ENCODE measurements around the gene YIPF1.
A peak's percentile ranks its signal among the peaks of the same experiment; 100 is the strongest.
"Not testable (repeated sequence)": the region's sequence is repeated elsewhere in the genome, so short reads cannot be mapped to it uniquely, and the experiment has no call there.

Gene YIPF1

DNA sequence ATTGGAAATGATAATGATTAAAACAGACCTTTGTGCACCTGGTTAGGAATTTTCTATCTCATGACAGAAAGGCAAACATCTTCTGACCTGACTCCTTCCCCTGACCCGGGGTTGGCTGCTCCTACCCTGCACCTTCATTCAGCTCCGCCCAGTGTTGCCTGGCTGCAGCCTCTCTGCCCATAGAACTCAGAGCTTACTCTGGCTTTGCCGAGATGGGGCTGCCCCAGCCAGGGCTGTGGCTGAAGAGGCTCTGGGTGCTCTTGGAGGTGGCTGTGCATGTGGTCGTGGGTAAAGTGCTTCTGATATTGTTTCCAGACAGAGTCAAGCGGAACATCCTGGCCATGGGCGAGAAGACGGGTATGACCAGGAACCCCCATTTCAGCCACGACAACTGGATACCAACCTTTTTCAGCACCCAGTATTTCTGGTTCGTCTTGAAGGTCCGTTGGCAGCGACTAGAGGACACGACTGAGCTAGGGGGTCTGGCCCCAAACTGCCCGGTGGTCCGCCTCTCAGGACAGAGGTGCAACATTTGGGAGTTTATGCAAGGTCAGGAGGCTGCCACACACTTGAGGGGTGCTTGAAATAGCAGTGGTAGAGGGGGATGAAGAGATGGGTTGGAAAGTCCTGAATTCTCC is 4.5 kb upstream of the YIPF1 start, which contains the start of gene DIO1:
Gene DIO1, plus strand, starts transcription at position 189 of the 638 bp plus-strand sequence. Its CDS starts 24 bp downstream, at position 213.
- no peak within 1 kb of the TSS for H3K27ac ChIP-seq (ENCODE audit: low read depth, low read length)
- no peak within 1 kb of the TSS for H3K9ac ChIP-seq (ENCODE audit: low read depth, low read length)
- H3K9me3 ChIP-seq (ENCODE audit: control insufficient read depth, insufficient read depth, low read length): no peaks in the 10 kb centered on the region
- no peak within 1 kb of the TSS for H3K4me3 ChIP-seq (ENCODE audit: low read depth, low read length)
- no peaks in the 10 kb centered on the region for H3K36me3 ChIP-seq (ENCODE audit: control insufficient read depth, insufficient read depth, low read length)
- peaks cover 6% of the 10 kb centered on the region for H3K4me1 ChIP-seq (ENCODE audit: control insufficient read depth, insufficient read depth, low read length)
- H3K27me3 ChIP-seq (ENCODE audit: control insufficient read depth, insufficient read depth, low read length): no peaks in the 10 kb centered on the region

DNA sequence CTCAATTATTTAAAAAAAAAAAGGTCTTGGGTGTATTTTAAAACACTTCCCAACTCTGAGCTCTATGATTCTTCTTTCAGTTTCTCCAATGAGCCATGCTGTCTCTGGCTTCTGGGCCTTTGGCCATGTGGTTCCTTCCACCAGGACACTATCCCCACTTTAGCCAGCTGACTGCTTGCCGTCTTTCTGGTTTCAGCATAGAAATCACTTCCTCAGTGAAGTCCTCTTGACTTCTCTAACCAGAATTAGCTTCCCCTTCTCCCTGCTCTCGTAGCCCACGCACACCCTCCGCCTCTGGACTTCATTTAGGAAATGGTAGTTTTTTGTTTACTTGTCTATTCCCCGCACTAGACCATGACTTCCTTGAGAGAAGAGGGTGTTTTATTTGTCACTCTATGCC is 3.3 kb upstream of the YIPF1 start:
- no peak overlapping the region for H3K4me3 ChIP-seq (ENCODE audit: low read depth, low read length)
- H3K4me1 ChIP-seq (ENCODE audit: control insufficient read depth, insufficient read depth, low read length): peaks cover 6% of the 10 kb centered on the region
- no peak overlapping the region for H3K9ac ChIP-seq (ENCODE audit: low read depth, low read length)
- no peak overlapping the region for H3K27ac ChIP-seq (ENCODE audit: low read depth, low read length)
- no peaks in the 10 kb centered on the region for H3K27me3 ChIP-seq (ENCODE audit: control insufficient read depth, insufficient read depth, low read length)
- 0 out of 2 replicates have a peak, but pooled peaks cover 2% of the 10 kb centered on the region for H3K36me3 ChIP-seq (ENCODE audit: control insufficient read depth, insufficient read depth, low read length)
- no peaks in the 10 kb centered on the region for H3K9me3 ChIP-seq (ENCODE audit: control insufficient read depth, insufficient read depth, low read length)

GRCh38 chr1:53891678-53892077 is 2.1 kb upstream of the YIPF1 start:
- Histone ChIP-seq H3K9ac (ENCODE audit: low read depth, low read length) (no peak overlapping the region), H3K36me3 (ENCODE audit: control insufficient read depth, insufficient read depth, low read length) (0 out of 2 replicates have a peak, but pooled peaks cover 12% of the 10 kb centered on the region), H3K27me3 (ENCODE audit: control insufficient read depth, insufficient read depth, low read length) (no peaks in the 10 kb centered on the region), H3K9me3 (ENCODE audit: control insufficient read depth, insufficient read depth, low read length) (no peaks in the 10 kb centered on the region), H3K4me3 (ENCODE audit: low read depth, low read length) (no peak overlapping the region), H3K4me1 (ENCODE audit: control insufficient read depth, insufficient read depth, low read length) (peaks cover 6% of the 10 kb centered on the region), H3K27ac (ENCODE audit: low read depth, low read length) (no peak overlapping the region)

DNA sequence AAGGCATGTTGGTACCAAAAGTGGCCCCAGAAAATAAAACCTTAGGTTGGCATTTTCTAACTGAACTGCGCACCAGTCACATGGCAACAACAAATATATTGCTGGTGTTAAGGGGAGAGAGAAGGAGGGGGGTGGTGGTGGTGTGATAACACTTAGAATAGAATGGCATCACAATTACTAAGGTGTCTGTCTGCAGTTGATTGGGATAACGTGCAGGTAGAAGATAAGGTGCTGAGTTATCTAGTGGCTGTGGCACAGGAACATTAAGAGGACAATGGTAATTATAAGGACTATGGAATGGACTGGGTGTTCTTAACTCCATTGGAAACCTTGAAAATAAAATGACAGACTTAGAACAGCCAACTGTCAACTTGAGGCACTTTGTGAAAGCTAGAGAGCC is 1.4 kb upstream of the YIPF1 start:
- no peak overlapping the region for H3K27ac ChIP-seq (ENCODE audit: low read depth, low read length)
- H3K9me3 ChIP-seq (ENCODE audit: control insufficient read depth, insufficient read depth, low read length): no peaks in the 10 kb centered on the region
- H3K27me3 ChIP-seq (ENCODE audit: control insufficient read depth, insufficient read depth, low read length): no peaks in the 10 kb centered on the region
- 0 out of 2 replicates have a peak, but pooled peaks cover 13% of the 10 kb centered on the region for H3K36me3 ChIP-seq (ENCODE audit: control insufficient read depth, insufficient read depth, low read length)
- H3K4me1 ChIP-seq (ENCODE audit: control insufficient read depth, insufficient read depth, low read length): peaks cover 6% of the 10 kb centered on the region
- H3K9ac ChIP-seq (ENCODE audit: low read depth, low read length): no peak overlapping the region
- H3K4me3 ChIP-seq (ENCODE audit: low read depth, low read length): no peak overlapping the region

DNA sequence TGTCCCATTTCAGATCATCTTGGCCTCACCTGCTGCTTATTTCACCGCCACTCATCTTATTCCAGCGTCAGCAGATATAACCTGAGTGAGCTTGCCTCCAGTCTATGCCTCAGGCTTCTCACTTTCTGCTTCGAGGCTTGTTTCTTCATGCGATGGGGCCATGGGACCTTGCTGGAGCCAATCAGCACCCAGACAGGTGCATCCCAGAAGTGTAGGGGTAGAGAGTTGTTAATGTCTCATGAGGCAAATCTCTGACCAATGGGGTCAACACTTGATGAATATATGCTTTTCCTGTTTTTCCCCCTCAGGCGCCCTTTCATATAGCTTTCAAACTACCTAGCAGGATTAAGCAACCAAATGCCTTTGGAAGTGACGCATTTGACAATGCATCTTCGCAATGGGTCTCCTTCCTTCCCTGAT is 935 bp upstream of the YIPF1 start:
- peak overlapping the region; percentile 95; the same call in 1 of the 2 replicates for H3K4me3 ChIP-seq (ENCODE audit: low read depth, low read length)

DNA sequence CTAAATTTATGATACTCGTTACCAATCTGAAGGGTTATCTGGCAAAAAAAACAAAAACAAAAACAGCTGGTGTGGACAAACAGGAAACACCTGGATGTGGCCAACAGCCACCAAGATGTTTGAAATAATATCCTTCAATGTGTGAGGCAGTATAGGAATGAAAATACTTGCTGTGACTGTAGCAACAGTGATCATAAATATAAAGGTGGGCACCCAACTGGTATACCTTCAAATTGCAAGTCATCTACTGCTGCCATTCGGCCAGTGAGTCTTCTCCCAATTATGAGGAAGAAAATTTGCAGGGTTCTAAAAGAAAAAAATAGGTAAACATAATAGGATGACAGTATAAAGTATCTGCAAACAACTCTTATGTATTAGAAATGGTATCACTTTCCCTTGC is 916 bp downstream of the YIPF1 start:
- Histone ChIP-seq H3K9me3 (ENCODE audit: control insufficient read depth, insufficient read depth, low read length) (no peaks in the 10 kb centered on the region), H3K36me3 (ENCODE audit: control insufficient read depth, insufficient read depth, low read length) (peaks cover 13% of the 10 kb centered on the region; the same call in 1 of the 2 replicates), H3K27ac (ENCODE audit: low read depth, low read length) (no peak overlapping the region), H3K4me1 (ENCODE audit: control insufficient read depth, insufficient read depth, low read length) (peaks cover 6% of the 10 kb centered on the region), H3K27me3 (ENCODE audit: control insufficient read depth, insufficient read depth, low read length) (no peaks in the 10 kb centered on the region), H3K9ac (ENCODE audit: low read depth, low read length) (no peak overlapping the region), H3K4me3 (ENCODE audit: low read depth, low read length) (peak overlapping the region; percentile 95)

More for the DNA sequence above, 935 bp upstream of the YIPF1 start:
- Histone ChIP-seq H3K9me3 (ENCODE audit: control insufficient read depth, insufficient read depth, low read length) (no peaks in the 10 kb centered on the region), H3K27ac (ENCODE audit: low read depth, low read length) (no peak overlapping the region), H3K36me3 (ENCODE audit: control insufficient read depth, insufficient read depth, low read length) (0 out of 2 replicates have a peak, but pooled peaks cover 13% of the 10 kb centered on the region), H3K27me3 (ENCODE audit: control insufficient read depth, insufficient read depth, low read length) (no peaks in the 10 kb centered on the region), H3K9ac (ENCODE audit: low read depth, low read length) (no peak overlapping the region), H3K4me1 (ENCODE audit: control insufficient read depth, insufficient read depth, low read length) (peaks cover 6% of the 10 kb centered on the region)

DNA sequence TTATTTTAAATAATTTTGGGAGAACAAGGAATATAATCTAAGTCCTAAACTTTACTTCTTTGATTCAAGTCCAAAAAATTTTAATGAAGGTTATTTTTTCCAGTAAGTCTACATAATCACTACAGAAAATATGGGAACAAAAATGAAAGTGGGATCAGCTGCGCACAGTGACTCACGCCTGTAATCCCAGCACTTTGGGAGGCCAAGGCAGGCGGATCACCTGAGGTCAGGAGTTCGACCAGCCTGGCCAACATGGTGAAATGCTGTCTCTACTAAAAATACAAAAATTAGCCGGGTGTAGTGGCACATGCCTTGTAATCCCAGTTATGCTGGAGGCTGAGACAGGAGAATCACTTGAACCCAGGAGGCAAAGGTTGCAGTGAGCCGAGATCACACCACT is 6.0 kb downstream of the YIPF1 start:
- H3K4me1 ChIP-seq (ENCODE audit: control insufficient read depth, insufficient read depth, low read length); H3K27ac ChIP-seq (ENCODE audit: low read depth, low read length); H3K27me3 ChIP-seq (ENCODE audit: control insufficient read depth, insufficient read depth, low read length); H3K9ac ChIP-seq (ENCODE audit: low read depth, low read length); H3K4me3 ChIP-seq (ENCODE audit: low read depth, low read length); H3K9me3 ChIP-seq (ENCODE audit: control insufficient read depth, insufficient read depth, low read length): not testable (repeated sequence)
- peaks cover 23% of the 10 kb centered on the region for H3K36me3 ChIP-seq (ENCODE audit: control insufficient read depth, insufficient read depth, low read length)

DNA sequence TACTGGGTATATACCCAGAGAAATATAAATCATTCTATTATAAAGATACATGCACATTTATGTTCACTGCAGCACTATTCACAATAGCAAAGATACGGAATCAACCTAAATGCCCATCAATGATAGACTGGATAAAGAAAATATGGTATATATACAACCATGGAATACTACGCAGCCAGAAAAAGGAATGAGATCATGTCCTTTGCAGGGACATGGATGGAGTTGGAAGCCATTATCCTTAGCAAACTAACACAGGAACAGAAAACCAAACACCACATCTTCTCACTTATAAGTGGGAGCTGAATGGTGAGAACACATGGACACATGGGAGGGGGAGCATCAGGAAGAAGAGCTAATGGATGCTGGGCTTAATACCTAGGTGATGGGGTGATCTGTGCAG is 7.7 kb downstream of the YIPF1 start:
- not testable (repeated sequence) for H3K9ac ChIP-seq (ENCODE audit: low read depth, low read length); H3K27me3 ChIP-seq (ENCODE audit: control insufficient read depth, insufficient read depth, low read length); H3K4me3 ChIP-seq (ENCODE audit: low read depth, low read length); H3K9me3 ChIP-seq (ENCODE audit: control insufficient read depth, insufficient read depth, low read length); H3K4me1 ChIP-seq (ENCODE audit: control insufficient read depth, insufficient read depth, low read length); H3K27ac ChIP-seq (ENCODE audit: low read depth, low read length)
- peaks cover 27% of the 10 kb centered on the region for H3K36me3 ChIP-seq (ENCODE audit: control insufficient read depth, insufficient read depth, low read length)

GRCh38 chr1:53878492-53879105 is 11.0 kb downstream of the YIPF1 start:
- H3K4me1 ChIP-seq (ENCODE audit: control insufficient read depth, insufficient read depth, low read length): no peaks in the 10 kb centered on the region
- no peaks in the 10 kb centered on the region for H3K9me3 ChIP-seq (ENCODE audit: control insufficient read depth, insufficient read depth, low read length)
- H3K9ac ChIP-seq (ENCODE audit: low read depth, low read length): no peak overlapping the region
- H3K27me3 ChIP-seq (ENCODE audit: control insufficient read depth, insufficient read depth, low read length): no peaks in the 10 kb centered on the region
- H3K27ac ChIP-seq (ENCODE audit: low read depth, low read length): no peak overlapping the region
- H3K36me3 ChIP-seq (ENCODE audit: control insufficient read depth, insufficient read depth, low read length): peaks cover 45% of the 10 kb centered on the region
- no peak overlapping the region for H3K4me3 ChIP-seq (ENCODE audit: low read depth, low read length)

- H3K9me3 ChIP-seq (ENCODE audit: control insufficient read depth, insufficient read depth, low read length); H3K27ac ChIP-seq (ENCODE audit: low read depth, low read length); H3K4me1 ChIP-seq (ENCODE audit: control insufficient read depth, insufficient read depth, low read length); H3K4me3 ChIP-seq (ENCODE audit: low read depth, low read length); H3K9ac ChIP-seq (ENCODE audit: low read depth, low read length); H3K27me3 ChIP-seq (ENCODE audit: control insufficient read depth, insufficient read depth, low read length): not testable (repeated sequence)
- peaks cover 57% of the 10 kb centered on the region for H3K36me3 ChIP-seq (ENCODE audit: control insufficient read depth, insufficient read depth, low read length)
Measured at GRCh38 chr1:53875150-53875549, 14.4 kb downstream of the YIPF1 start.

DNA sequence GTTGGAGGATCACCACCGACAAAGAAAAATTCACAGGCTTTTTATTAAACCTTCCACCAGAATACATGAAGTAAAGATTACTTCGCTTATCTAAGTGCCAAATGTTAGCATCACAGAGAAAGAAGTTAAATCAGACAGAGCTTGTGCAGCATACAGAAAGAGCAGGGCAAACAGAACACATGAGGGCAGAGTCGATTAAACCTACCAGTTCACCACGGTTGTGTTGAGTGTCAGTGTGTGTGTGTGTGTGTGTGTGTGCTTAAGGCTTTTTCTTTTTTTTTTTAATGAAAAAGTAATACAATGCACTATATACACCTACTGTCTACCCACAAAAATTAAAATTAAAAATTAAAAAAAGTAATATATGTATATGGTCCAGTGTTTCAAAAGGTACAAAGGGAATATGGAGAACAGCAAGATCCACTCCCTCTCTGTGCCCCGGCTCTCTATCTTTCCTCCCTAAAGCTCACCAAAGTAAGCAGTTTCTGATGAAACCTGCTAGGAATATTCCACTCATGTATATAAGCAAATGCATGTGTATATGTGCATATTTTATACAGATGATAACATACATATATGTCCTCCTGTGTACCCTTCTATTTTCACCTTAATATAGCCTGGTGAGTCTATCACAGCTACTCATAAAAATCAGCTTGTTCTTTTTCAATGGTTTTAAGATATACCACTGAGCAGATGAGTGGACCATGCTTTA is 17.7 kb downstream of the YIPF1 start:
- Histone ChIP-seq H3K9ac (ENCODE audit: low read depth, low read length) (no peak overlapping the region), H3K36me3 (ENCODE audit: control insufficient read depth, insufficient read depth, low read length) (peaks cover 56% of the 10 kb centered on the region), H3K4me3 (ENCODE audit: low read depth, low read length) (no peak overlapping the region), H3K9me3 (ENCODE audit: control insufficient read depth, insufficient read depth, low read length) (no peaks in the 10 kb centered on the region), H3K27ac (ENCODE audit: low read depth, low read length) (no peak overlapping the region), H3K27me3 (ENCODE audit: control insufficient read depth, insufficient read depth, low read length) (no peaks in the 10 kb centered on the region), H3K4me1 (ENCODE audit: control insufficient read depth, insufficient read depth, low read length) (no peaks in the 10 kb centered on the region)
